ENCODE measurements around the gene UGT2B7.

The UGT2B7 gene

GRCh38 chr4:69156913-69157312 is 60.6 kb downstream of the UGT2B7 start:
- no peak overlapping the region for H3K4me3 ChIP-seq (ENCODE audit: low read depth, low read length)
- peak; percentile 41; the same call in 1 of the 2 replicates for TF ChIP-seq CTCF (IDR thresholded peaks at IDR 0.05; ENCODE audit: borderline replicate concordance, insufficient read depth, low read depth, low read length)
